Measurements from ENCODE around the gene ACACB. TPM values are rescaled to one million over a fixed set of nuclear protein-coding genes. Genes with fewer than 3 reads are reported as not detected.
A peak's percentile ranks its signal among the peaks of the same experiment; 100 is the strongest.

The ACACB gene
- total RNA-seq, 1 donor from 2014 or later, result 15.4 TPM

- H3K9me3 Mint-ChIP-seq, result no peaks in the 10 kb centered on the region
- DNase-seq (ENCODE audit: low spot score in 2 of 2, unreplicated experiment in 2 of 2), result peak in 1 of 2 experiments; percentile 44
- H3K4me1 Mint-ChIP-seq, result peaks cover 4% of the 10 kb centered on the region
- peaks cover 34% of the 10 kb centered on the region for H3K27me3 Mint-ChIP-seq (ENCODE audit: low read depth)
- no peak overlapping the region for H3K27ac Mint-ChIP-seq
- TF ChIP-seq CTCF (IDR thresholded peaks at IDR 0.05; ENCODE audit: unreplicated experiment), result no peak
- no peaks in the 10 kb centered on the region for H3K36me3 Mint-ChIP-seq
- peak overlapping the region; percentile 49 for H3K4me3 Mint-ChIP-seq
These were observed 175.3 kb downstream of the ACACB start for GRCh38 chr12:109291521-109292341.

GRCh38 chr12:109292342-109292711 is 175.9 kb downstream of the ACACB start:
- peaks cover 34% of the 10 kb centered on the region for H3K27me3 Mint-ChIP-seq (ENCODE audit: low read depth)
- H3K4me3 Mint-ChIP-seq, result no peak overlapping the region
- no peak overlapping the region for H3K27ac Mint-ChIP-seq
- no peaks in the 10 kb centered on the region for H3K9me3 Mint-ChIP-seq
- no peaks in the 10 kb centered on the region for H3K36me3 Mint-ChIP-seq
- H3K4me1 Mint-ChIP-seq, result peaks cover 4% of the 10 kb centered on the region
- no peak for DNase-seq (ENCODE audit: low spot score in 2 of 2, unreplicated experiment in 2 of 2)
- no peak for TF ChIP-seq CTCF (IDR thresholded peaks at IDR 0.05; ENCODE audit: unreplicated experiment)

GRCh38 chr12:109293106-109293505 is 176.7 kb downstream of the ACACB start:
- Mint-ChIP-seq H3K9me3 (no peaks in the 10 kb centered on the region), H3K27me3 (ENCODE audit: low read depth) (peaks cover 39% of the 10 kb centered on the region), H3K36me3 (no peaks in the 10 kb centered on the region), H3K4me1 (peaks cover 4% of the 10 kb centered on the region), H3K4me3 (no peak overlapping the region), H3K27ac (no peak overlapping the region)
- TF ChIP-seq CTCF (IDR thresholded peaks at IDR 0.05; ENCODE audit: unreplicated experiment), result no peak
- DNase-seq (ENCODE audit: low spot score in 2 of 2, unreplicated experiment in 2 of 2), result no peak

- no peaks in the 10 kb centered on the region for H3K9me3 Mint-ChIP-seq
- peaks cover 43% of the 10 kb centered on the region for H3K27me3 Mint-ChIP-seq (ENCODE audit: low read depth)
- no peak for TF ChIP-seq CTCF (IDR thresholded peaks at IDR 0.05; ENCODE audit: unreplicated experiment)
- no peak overlapping the region for H3K27ac Mint-ChIP-seq
- peaks cover 4% of the 10 kb centered on the region for H3K4me1 Mint-ChIP-seq
- H3K36me3 Mint-ChIP-seq, result no peaks in the 10 kb centered on the region
- DNase-seq (ENCODE audit: low spot score in 2 of 2, unreplicated experiment in 2 of 2), result no peak
- no peak overlapping the region for H3K4me3 Mint-ChIP-seq
These were observed 178.0 kb downstream of the ACACB start for GRCh38 chr12:109294286-109294796.

GRCh38 chr12:109295764-109296425 is 179.5 kb downstream of the ACACB start:
- H3K27me3 Mint-ChIP-seq (ENCODE audit: low read depth), result peaks cover 42% of the 10 kb centered on the region
- DNase-seq (ENCODE audit: low spot score in 2 of 2, unreplicated experiment in 2 of 2), result no peak
- H3K36me3 Mint-ChIP-seq, result no peaks in the 10 kb centered on the region
- H3K27ac Mint-ChIP-seq, result no peak overlapping the region
- H3K4me3 Mint-ChIP-seq, result no peak overlapping the region
- TF ChIP-seq CTCF (IDR thresholded peaks at IDR 0.05; ENCODE audit: unreplicated experiment), result no peak
- H3K9me3 Mint-ChIP-seq, result no peaks in the 10 kb centered on the region
- peaks cover 4% of the 10 kb centered on the region for H3K4me1 Mint-ChIP-seq

Measured in mesothelial cell of epicardium (in vitro differentiated cells).